Measurements from ENCODE around the gene XRCC4. TPM values are rescaled to one million over a fixed set of nuclear protein-coding genes. Genes with fewer than 3 reads are reported as not detected.

Gene XRCC4
- total RNA-seq, 1 donor from 2014 or later: 12.9 TPM

GRCh38 chr5:83101514-83101913 lies 24.2 kb downstream of the XRCC4 start:
- Mint-ChIP-seq H3K27me3 (no peaks in the 10 kb centered on the region), H3K4me1 (ENCODE audit: low read depth) (peaks cover 38% of the 10 kb centered on the region), H3K27ac (no peak overlapping the region), H3K36me3 (ENCODE audit: insufficient read depth) (no peaks in the 10 kb centered on the region), H3K9me3 (ENCODE audit: low read depth) (no peaks in the 10 kb centered on the region), H3K4me3 (ENCODE audit: low read depth) (no peak overlapping the region)
- no peak for DNase-seq (ENCODE audit: low spot score, unreplicated experiment)
- TF ChIP-seq CTCF (IDR thresholded peaks at IDR 0.05; ENCODE audit: unreplicated experiment): no peak

GRCh38 chr5:83102364-83102980 lies 25.1 kb downstream of the XRCC4 start:
- TF ChIP-seq CTCF (IDR thresholded peaks at IDR 0.05; ENCODE audit: unreplicated experiment): no peak
- DNase-seq (ENCODE audit: low spot score, unreplicated experiment): no peak
- H3K4me3 Mint-ChIP-seq (ENCODE audit: low read depth): no peak overlapping the region
- H3K27me3 Mint-ChIP-seq: no peaks in the 10 kb centered on the region
- H3K9me3 Mint-ChIP-seq (ENCODE audit: low read depth): no peaks in the 10 kb centered on the region
- peaks cover 2% of the 10 kb centered on the region for H3K36me3 Mint-ChIP-seq (ENCODE audit: insufficient read depth)
- H3K27ac Mint-ChIP-seq: no peak overlapping the region
- H3K4me1 Mint-ChIP-seq (ENCODE audit: low read depth): peaks cover 32% of the 10 kb centered on the region

- H3K9me3 Mint-ChIP-seq (ENCODE audit: low read depth): no peaks in the 10 kb centered on the region
These were observed 26.7 kb downstream of the XRCC4 start for GRCh38 chr5:83104021-83104420.

GRCh38 chr5:83107692-83108420 lies 30.5 kb downstream of the XRCC4 start:
- Mint-ChIP-seq H3K4me1 (ENCODE audit: low read depth) (no peaks in the 10 kb centered on the region), H3K9me3 (ENCODE audit: low read depth) (peaks cover 8% of the 10 kb centered on the region), H3K27ac (no peak overlapping the region), H3K27me3 (no peaks in the 10 kb centered on the region), H3K4me3 (ENCODE audit: low read depth) (no peak overlapping the region), H3K36me3 (ENCODE audit: insufficient read depth) (peaks cover 11% of the 10 kb centered on the region)
- no peak for TF ChIP-seq CTCF (IDR thresholded peaks at IDR 0.05; ENCODE audit: unreplicated experiment)
- no peak for DNase-seq (ENCODE audit: low spot score, unreplicated experiment)

More at GRCh38 chr5:83104021-83104420, 26.7 kb downstream of the XRCC4 start:
- Mint-ChIP-seq H3K36me3 (ENCODE audit: insufficient read depth) (peaks cover 2% of the 10 kb centered on the region), H3K4me1 (ENCODE audit: low read depth) (peaks cover 18% of the 10 kb centered on the region), H3K27me3 (no peaks in the 10 kb centered on the region), H3K4me3 (ENCODE audit: low read depth) (no peak overlapping the region), H3K27ac (no peak overlapping the region)
- no peak for DNase-seq (ENCODE audit: low spot score, unreplicated experiment)
- no peak for TF ChIP-seq CTCF (IDR thresholded peaks at IDR 0.05; ENCODE audit: unreplicated experiment)

GRCh38 chr5:83109380-83109779 lies 32.0 kb downstream of the XRCC4 start:
- H3K27ac Mint-ChIP-seq: no peak overlapping the region

More at GRCh38 chr5:83109380-83109779, 32.0 kb downstream of the XRCC4 start:
- Mint-ChIP-seq H3K36me3 (ENCODE audit: insufficient read depth) (peaks cover 25% of the 10 kb centered on the region), H3K9me3 (ENCODE audit: low read depth) (peaks cover 12% of the 10 kb centered on the region), H3K4me3 (ENCODE audit: low read depth) (no peak overlapping the region), H3K4me1 (ENCODE audit: low read depth) (no peaks in the 10 kb centered on the region), H3K27me3 (no peaks in the 10 kb centered on the region)
- TF ChIP-seq CTCF (IDR thresholded peaks at IDR 0.05; ENCODE audit: unreplicated experiment): no peak
- DNase-seq (ENCODE audit: low spot score, unreplicated experiment): no peak

Measured in progenitor cell of endocrine pancreas (in vitro differentiated cells).